ENCODE data around the gene METTL17. TPM values are rescaled to one million over a fixed set of nuclear protein-coding genes. Genes with fewer than 3 reads are reported as not detected.

Gene METTL17
- total and polyA plus RNA-seq, 2 donors (not counting 3 experiments of a cell fraction or from before 2014, with no cell fraction given): 60.6 to 90.6 TPM

DNA sequence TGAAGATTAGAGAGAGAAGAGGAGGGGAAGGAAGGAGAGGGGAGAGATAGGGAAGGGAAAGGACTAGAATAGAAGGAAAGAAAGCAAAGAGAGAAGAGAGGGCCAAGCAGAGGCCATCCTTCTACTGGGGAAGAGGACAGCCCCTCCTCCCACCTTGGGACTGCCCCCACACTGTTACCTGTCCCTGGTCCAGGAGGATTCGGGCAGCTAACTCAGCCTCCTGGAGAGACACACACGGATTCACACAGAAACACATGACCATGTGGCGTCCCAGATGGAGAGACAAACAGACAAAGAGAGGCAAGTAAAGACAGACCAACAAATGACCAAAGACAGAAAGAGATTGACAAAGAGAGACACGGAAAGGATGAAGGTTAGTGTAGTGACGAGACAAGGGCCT, 32.9 kb downstream of the METTL17 start:
- intact Hi-C loops (cut with micrococcal nuclease): no loop called here
- H4K20me1 ChIP-seq (replicated peaks; ENCODE audit: control insufficient read depth, extremely low read depth, insufficient read depth, low read length): no peaks in the 10 kb centered on the region
- H3K4me3 ChIP-seq (replicated peaks in 1 of 3; ENCODE audit: insufficient read depth in 1 of 3, low read depth in 1 of 3, low read length in 3 of 3): no peak overlapping the region
- ChIA-PET POLR2A (no interaction called here), CTCF (interaction anchor here (2.5 kb wide), 1 partner anchor 8 kb away, joined by 28 read pairs; no protein-coding TSS in a partner anchor)
- dilution Hi-C loops (cut with MboI; ENCODE audit: extremely low pct_ligation_motif_present, low sequenced_read_pairs): no loop called here
- H3K4me2 ChIP-seq (ENCODE audit: insufficient read depth, low read length): no peak overlapping the region
- H3K36me3 ChIP-seq (ENCODE audit: control insufficient read depth in 2 of 2, extremely low read depth in 1 of 2, insufficient read depth in 2 of 2, low read length in 2 of 2): no peaks in the 10 kb centered on the region
- TF ChIP-seq GATA2 (IDR thresholded peaks at IDR 0.05; ENCODE audit: insufficient read depth, insufficient read length, low read depth, low read length) (no peak), EZH2 (IDR thresholded peaks at IDR 0.05; ENCODE audit: borderline replicate concordance, low read depth, low read length, severe bottlenecking) (no peak), POLR2A (IDR thresholded peaks at IDR 0.05; ENCODE audit: low read depth, low read length) (no peak), JUN (IDR thresholded peaks at IDR 0.05; ENCODE audit: borderline replicate concordance, insufficient read depth, insufficient read length, low read depth) (no peak), MYC (IDR thresholded peaks at IDR 0.05; ENCODE audit: low read depth, low read length) (no peak), FOS (IDR thresholded peaks at IDR 0.05; ENCODE audit: borderline replicate concordance, insufficient read depth, low read length) (no peak), POLR2AphosphoS5 (IDR thresholded peaks at IDR 0.05; ENCODE audit: insufficient read depth, low read depth, low read length) (no peak)
- TF ChIP-seq, protein P1, sequence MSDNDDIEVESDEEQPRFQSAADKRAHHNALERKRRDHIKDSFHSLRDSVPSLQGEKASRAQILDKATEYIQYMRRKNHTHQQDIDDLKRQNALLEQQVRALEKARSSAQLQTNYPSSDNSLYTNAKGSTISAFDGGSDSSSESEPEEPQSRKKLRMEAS (IDR thresholded peaks at IDR 0.05; ENCODE audit: insufficient read depth, insufficient read length): no peak
- TF ChIP-seq, protein P2, sequence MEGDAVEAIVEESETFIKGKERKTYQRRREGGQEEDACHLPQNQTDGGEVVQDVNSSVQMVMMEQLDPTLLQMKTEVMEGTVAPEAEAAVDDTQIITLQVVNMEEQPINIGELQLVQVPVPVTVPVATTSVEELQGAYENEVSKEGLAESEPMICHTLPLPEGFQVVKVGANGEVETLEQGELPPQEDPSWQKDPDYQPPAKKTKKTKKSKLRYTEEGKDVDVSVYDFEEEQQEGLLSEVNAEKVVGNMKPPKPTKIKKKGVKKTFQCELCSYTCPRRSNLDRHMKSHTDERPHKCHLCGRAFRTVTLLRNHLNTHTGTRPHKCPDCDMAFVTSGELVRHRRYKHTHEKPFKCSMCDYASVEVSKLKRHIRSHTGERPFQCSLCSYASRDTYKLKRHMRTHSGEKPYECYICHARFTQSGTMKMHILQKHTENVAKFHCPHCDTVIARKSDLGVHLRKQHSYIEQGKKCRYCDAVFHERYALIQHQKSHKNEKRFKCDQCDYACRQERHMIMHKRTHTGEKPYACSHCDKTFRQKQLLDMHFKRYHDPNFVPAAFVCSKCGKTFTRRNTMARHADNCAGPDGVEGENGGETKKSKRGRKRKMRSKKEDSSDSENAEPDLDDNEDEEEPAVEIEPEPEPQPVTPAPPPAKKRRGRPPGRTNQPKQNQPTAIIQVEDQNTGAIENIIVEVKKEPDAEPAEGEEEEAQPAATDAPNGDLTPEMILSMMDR (IDR thresholded peaks at IDR 0.05; ENCODE audit: extremely low read depth in 1 of 2, insufficient read depth in 1 of 2, low read depth in 1 of 2, low read length in 2 of 2): no peak
- no peak overlapping the region for H2AFZ ChIP-seq (ENCODE audit: low read depth, low read length)
- FAIRE-seq: no peak
- no peaks in the 10 kb centered on the region for H3K9me1 ChIP-seq (replicated peaks; ENCODE audit: control insufficient read depth, extremely low read depth, insufficient read depth, low read length)
- BruUV-seq (replicated peaks): no TSS peak
- H3K9ac ChIP-seq (replicated peaks; ENCODE audit: extremely low read depth, insufficient read depth, low read length): no peak overlapping the region
- no peak for DNase-seq (ENCODE audit: low read depth, low spot score)
- no peaks in the 10 kb centered on the region for H3K79me2 ChIP-seq (ENCODE audit: control insufficient read depth, insufficient read depth, low read length)
- H3K27ac ChIP-seq (ENCODE audit: insufficient read depth, low read depth, low read length): no peak overlapping the region
- H3K9me3 ChIP-seq (replicated peaks; ENCODE audit: control insufficient read depth, insufficient read depth, low read length): no peaks in the 10 kb centered on the region
- H3K27me3 ChIP-seq (ENCODE audit: control insufficient read depth in 2 of 2, insufficient read depth in 2 of 2, low read length in 2 of 2): peaks cover 45 to 59% of the 10 kb centered on the region in 2 experiments
- H3K4me1 ChIP-seq (ENCODE audit: control insufficient read depth, extremely low read depth, insufficient read depth, low read length): no peaks in the 10 kb centered on the region

Measured in endothelial cell of umbilical vein (primary cell).